ENCODE results near the gene TBC1D10B.

GRCh38 chr16:30354423-30355143, 15.7 kb downstream of the TBC1D10B start:
- TF ChIP-seq TCF12 (IDR thresholded peaks at IDR 0.05; ENCODE audit: low read depth) = no peak
- TF ChIP-seq CREB1 (IDR thresholded peaks at IDR 0.05; ENCODE audit: low read depth) = no peak
- no peak for TF ChIP-seq YY1 (IDR thresholded peaks at IDR 0.05; ENCODE audit: low read depth)
- no peak for TF ChIP-seq CEBPB (IDR thresholded peaks at IDR 0.05)

Data from Ishikawa (cell line).